B cell (primary cell): Measurements from ENCODE around the gene ARHGAP6. TPM values are rescaled to one million over a fixed set of nuclear protein-coding genes. Genes with fewer than 3 reads are reported as not detected.

Experiments
- ATAC-seq: fragments of 200-7000 bp; cut with Tn5 transposase; one replicate; pipeline ENCODE4 v1.10.0; 2021; ENCODE audit warnings: low read depth, mild to moderate bottlenecking, moderate number of reproducible peaks, moderate library complexity
- CTCF ChIA-PET: fragments of 350-600 bp; sonication (Branson Sonifier 250); formaldehyde crosslinking; loops from one replicate; lab custom pipeline; 2021; ENCODE audit warnings: antibody characterized with exemption, inconsistent platforms; lab: Charles Lee
- POLR2A ChIA-PET: fragments of 350-600 bp; sonication (Branson Sonifier 250); formaldehyde crosslinking; loops from one replicate; lab custom pipeline; 2021; ENCODE audit warnings: antibody characterized with exemption; lab: Charles Lee
- DNase-seq: peaks from one replicate; pipeline ENCODE4 v3.0.0; 2013
- H2AFZ ChIP-seq: 2 replicates; pipeline ENCODE4 v1.6.1; 2012; ENCODE audit warnings: mild to moderate bottlenecking, low read depth, low read length; ENCODE audit not compliant: insufficient read depth, poor library complexity, severe bottlenecking
- H3K27ac ChIP-seq, 2 donors: 1 replicate in 1 of 2; 2 replicates in 1 of 2; pipeline ENCODE4 v1.5.1; 2012 to 2013; ENCODE audit warnings: low read length in 2 of 2, mild to moderate bottlenecking in 2 of 2, moderate library complexity in 1 of 2
- H3K27me3 ChIP-seq, 4 experiments: fragments of 200-600 bp in 1 of 4; sonication (generic) in 1 of 4; replicated peaks in 1 of 4; 1 replicate in 2 of 4; 2 replicates in 2 of 4; pipeline versions ENCODE4 v1.6.1 to v1.7.0; 2013 to 2016; ENCODE audit warnings: low read length in 3 of 4, mild to moderate bottlenecking in 2 of 4, mixed read lengths in 1 of 4, moderate library complexity in 1 of 4; ENCODE audit not compliant: insufficient read depth in 4 of 4, control insufficient read depth in 3 of 4; ENCODE audit errors: control extremely low read depth in 1 of 4
- H3K36me3 ChIP-seq, 2 experiments: replicated peaks in 1 of 2; 1 replicate in 1 of 2; 2 replicates in 1 of 2; pipeline versions ENCODE4 v1.6.1 to v1.7.1; 2013; ENCODE audit warnings: low read length in 1 of 2; ENCODE audit not compliant: insufficient read depth in 2 of 2, control insufficient read depth in 1 of 2; ENCODE audit errors: control extremely low read depth in 1 of 2, extremely low read depth in 1 of 2
- H3K4me1 ChIP-seq, 2 donors: fragments of 200-600 bp in 1 of 2; sonication (generic) in 1 of 2; 1 replicate in 1 of 2; 2 replicates in 1 of 2; pipeline versions ENCODE4 v1.5.1 to v1.6.1; 2013 to 2017; ENCODE audit warnings: low read length in 2 of 2; ENCODE audit not compliant: control insufficient read depth in 2 of 2, insufficient read depth in 2 of 2
- H3K4me2 ChIP-seq: replicated peaks from 2 replicates; pipeline ENCODE3; 2012; ENCODE audit warnings: mild to moderate bottlenecking, low read depth, low read length; ENCODE audit not compliant: poor library complexity, severe bottlenecking
- H3K4me3 ChIP-seq, 5 experiments: fragments of 200-600 bp in 1 of 5; sonication (generic) in 1 of 5; 1 replicate in 3 of 5; 2 replicates in 2 of 5; pipeline versions ENCODE4 v1.5.1 to v1.7.0; 2011 to 2016; ENCODE audit warnings: low read length in 4 of 5, mild to moderate bottlenecking in 4 of 5, low read depth in 2 of 5, control low read depth in 1 of 5, moderate library complexity in 1 of 5; ENCODE audit not compliant: insufficient read depth in 1 of 5; ENCODE audit errors: control extremely low read depth in 1 of 5, extremely low read depth in 1 of 5
- H3K79me2 ChIP-seq: fragments of 200-600 bp; sonication (generic); one replicate; pipeline ENCODE4 v1.6.0; 2016; ENCODE audit warnings: low read length; ENCODE audit not compliant: control insufficient read depth, insufficient read depth
- H3K9ac ChIP-seq: fragments of 200-600 bp; sonication (generic); 2 replicates; pipeline ENCODE4 v1.6.1; 2017; ENCODE audit warnings: mild to moderate bottlenecking, low read length, moderate library complexity
- H3K9me3 ChIP-seq, 3 donors: one replicate each; pipeline versions ENCODE4 v1.6.1 to v1.7.1; 2013; ENCODE audit warnings: low read length in 2 of 3; ENCODE audit not compliant: control insufficient read depth in 2 of 3, insufficient read depth in 1 of 3; ENCODE audit errors: control extremely low read depth in 1 of 3
- H4K20me1 ChIP-seq: 2 replicates; pipeline ENCODE4 v1.6.0; 2012; ENCODE audit warnings: mild to moderate bottlenecking, low read length; ENCODE audit not compliant: insufficient read depth, control insufficient read depth, poor library complexity, severe bottlenecking
- H3K27ac Mint-ChIP-seq: one replicate; pipeline ENCODE4 v1.8.0; 2021; ENCODE audit warnings: mixed read lengths
- H3K27me3 Mint-ChIP-seq: one replicate; pipeline ENCODE4 v1.8.0; 2021; ENCODE audit warnings: mixed read lengths
- H3K4me1 Mint-ChIP-seq: one replicate; pipeline ENCODE4 v1.8.0; 2021; ENCODE audit warnings: mixed read lengths
- H3K4me3 Mint-ChIP-seq: one replicate; pipeline ENCODE4 v1.8.0; 2021; ENCODE audit warnings: mixed read lengths
- H3K9me3 Mint-ChIP-seq: one replicate; pipeline ENCODE4 v1.8.0; 2022; ENCODE audit warnings: mixed read lengths; ENCODE audit not compliant: insufficient read depth
- EZH2 ChIP-seq: IDR thresholded peaks from 2 replicates; pipeline ENCODE4 v1.6.1; 2012; ENCODE audit warnings: borderline replicate concordance, low read depth, mild to moderate bottlenecking, moderate library complexity, low read length; ENCODE audit not compliant: insufficient read depth, poor library complexity, severe bottlenecking
- WGBS: methylation state at CpG from one replicate; pipeline ENCODE4 v1.1.5; 2013; ENCODE audit warnings: missing lambda C conversion rate; ENCODE audit not compliant: insufficient coverage; 5-methylcytosine and 5-hydroxymethylcytosine counted together
- intact Hi-C: fragments of 100-400 bp; cut with micrococcal nuclease; formaldehyde crosslinking; loops from one replicate; pipeline ENCODE4 v1.10.0; 2022
- polyA plus RNA-seq: library from polyadenylated mRNA; depleted of rRNA; stranded (reverse); fragments of >200 nt; gene quantifications from 2 replicates; pipeline ENCODE4 v1.2.3, GENCODE V29; 2012
- total RNA-seq, 2 donors: library from RNA; stranded (reverse); fragments of 120-200 nt in 1 of 2; gene quantifications; 1 replicate in 1 of 2; 2 replicates in 1 of 2; pipeline versions ENCODE4 v1.2.3 to v1.2.4, GENCODE V29; 2013 to 2022
- TF ChIP-seq, protein P1 (sequence below): fragments of 200-600 bp; IDR thresholded peaks from one replicate; pipeline ENCODE4 v1.8.0; 2022; ENCODE audit warnings: antibody characterized with exemption, mild to moderate bottlenecking

ARHGAP6 gene
- total and polyA plus RNA-seq, 2 donors (not counting 1 experiment from before 2014, with no cell fraction given) = 1.6 to 2.6 TPM

- ChIA-PET CTCF (no interaction called here), POLR2A (no interaction called here)
- no peak for ATAC-seq
- Histone ChIP-seq H3K4me3 (no peak overlapping the region), H2AFZ (no peak overlapping the region), H3K27ac (no peak overlapping the region), H3K79me2 (no peaks in the 10 kb centered on the region), H4K20me1 (no peaks in the 10 kb centered on the region), H3K4me2 (no peak overlapping the region), H3K9me3 (no peaks in the 10 kb centered on the region), H3K27me3 (peaks cover 0 to 15% (median 1%) of the 10 kb centered on the region in 4 experiments), H3K36me3 (no peaks in the 10 kb centered on the region), H3K9ac (no peak overlapping the region), H3K4me1 (no peaks in the 10 kb centered on the region)
- DNase-seq = no peak
- H3K9me3 Mint-ChIP-seq = no peaks in the 10 kb centered on the region
- no peak overlapping the region for H3K27ac Mint-ChIP-seq
- intact Hi-C loops = no loop called here
- peaks cover 4% of the 10 kb centered on the region for H3K4me1 Mint-ChIP-seq
- H3K27me3 Mint-ChIP-seq = peaks cover 38% of the 10 kb centered on the region
- TF ChIP-seq, protein P1, sequence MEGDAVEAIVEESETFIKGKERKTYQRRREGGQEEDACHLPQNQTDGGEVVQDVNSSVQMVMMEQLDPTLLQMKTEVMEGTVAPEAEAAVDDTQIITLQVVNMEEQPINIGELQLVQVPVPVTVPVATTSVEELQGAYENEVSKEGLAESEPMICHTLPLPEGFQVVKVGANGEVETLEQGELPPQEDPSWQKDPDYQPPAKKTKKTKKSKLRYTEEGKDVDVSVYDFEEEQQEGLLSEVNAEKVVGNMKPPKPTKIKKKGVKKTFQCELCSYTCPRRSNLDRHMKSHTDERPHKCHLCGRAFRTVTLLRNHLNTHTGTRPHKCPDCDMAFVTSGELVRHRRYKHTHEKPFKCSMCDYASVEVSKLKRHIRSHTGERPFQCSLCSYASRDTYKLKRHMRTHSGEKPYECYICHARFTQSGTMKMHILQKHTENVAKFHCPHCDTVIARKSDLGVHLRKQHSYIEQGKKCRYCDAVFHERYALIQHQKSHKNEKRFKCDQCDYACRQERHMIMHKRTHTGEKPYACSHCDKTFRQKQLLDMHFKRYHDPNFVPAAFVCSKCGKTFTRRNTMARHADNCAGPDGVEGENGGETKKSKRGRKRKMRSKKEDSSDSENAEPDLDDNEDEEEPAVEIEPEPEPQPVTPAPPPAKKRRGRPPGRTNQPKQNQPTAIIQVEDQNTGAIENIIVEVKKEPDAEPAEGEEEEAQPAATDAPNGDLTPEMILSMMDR = no peak
- TF ChIP-seq EZH2 = no peak
- 12% methylated on average over 17 of the region's 24 CpGs for WGBS
- peak overlapping the region; percentile 10 for H3K4me3 Mint-ChIP-seq
These were observed 444 bp upstream of the ARHGAP6 start for GRCh38 chrX:11666164-11666563.

GRCh38 chrX:11664211-11665167 is 1.2 kb downstream of the ARHGAP6 start:
- H3K36me3 ChIP-seq = no peaks in the 10 kb centered on the region
- POLR2A ChIA-PET = no interaction called here
- WGBS = 9% methylated on average over 61 of the region's 73 CpGs
- no peak for ATAC-seq
- CTCF ChIA-PET = no interaction called here
- peaks cover 0 to 15% (median 1%) of the 10 kb centered on the region in 4 experiments for H3K27me3 ChIP-seq
- no peak for TF ChIP-seq EZH2
- TF ChIP-seq, protein P1 = no peak
- no peak overlapping the region for H2AFZ ChIP-seq
- peaks cover 4% of the 10 kb centered on the region for H3K4me1 Mint-ChIP-seq
- H3K4me2 ChIP-seq = peak overlapping the region; percentile 22
- peaks cover 37% of the 10 kb centered on the region for H3K27me3 Mint-ChIP-seq
- H4K20me1 ChIP-seq = no peaks in the 10 kb centered on the region
- intact Hi-C loops = no loop called here
- H3K4me3 Mint-ChIP-seq = no peak overlapping the region
- H3K9ac ChIP-seq = no peak overlapping the region
- H3K79me2 ChIP-seq = no peaks in the 10 kb centered on the region
- H3K4me3 ChIP-seq = no peak overlapping the region
- no peaks in the 10 kb centered on the region for H3K4me1 ChIP-seq
- peak; percentile 2 for DNase-seq
- no peaks in the 10 kb centered on the region for H3K9me3 ChIP-seq
- H3K27ac ChIP-seq = no peak overlapping the region
- no peak overlapping the region for H3K27ac Mint-ChIP-seq
- no peaks in the 10 kb centered on the region for H3K9me3 Mint-ChIP-seq
